Measurements from ENCODE around the gene EDC3.

DNA sequence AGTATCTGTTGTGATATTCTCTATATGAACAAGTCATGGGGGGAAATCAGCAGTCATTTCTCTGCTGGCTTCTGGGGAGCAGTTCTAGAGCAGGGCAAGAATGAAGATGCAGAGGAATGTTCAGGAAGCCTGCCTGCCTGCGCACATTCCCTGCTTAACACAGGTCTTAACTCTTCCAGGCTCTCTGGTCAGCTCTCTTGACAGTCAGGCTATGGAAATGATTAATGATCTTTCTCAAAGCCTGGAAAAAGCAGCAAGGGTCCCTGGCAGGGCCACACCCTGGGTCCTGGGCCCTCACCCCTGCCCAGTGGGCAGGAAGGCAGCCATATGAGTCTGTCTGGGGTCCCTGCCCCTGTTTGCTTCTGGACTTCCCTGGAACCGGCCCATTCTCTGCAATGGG is 111.6 kb downstream of the EDC3 start:
- TF ChIP-seq NFE2L2 (IDR thresholded peaks at IDR 0.05; ENCODE audit: low read depth, low read length), result no peak
- TF ChIP-seq, protein P1, sequence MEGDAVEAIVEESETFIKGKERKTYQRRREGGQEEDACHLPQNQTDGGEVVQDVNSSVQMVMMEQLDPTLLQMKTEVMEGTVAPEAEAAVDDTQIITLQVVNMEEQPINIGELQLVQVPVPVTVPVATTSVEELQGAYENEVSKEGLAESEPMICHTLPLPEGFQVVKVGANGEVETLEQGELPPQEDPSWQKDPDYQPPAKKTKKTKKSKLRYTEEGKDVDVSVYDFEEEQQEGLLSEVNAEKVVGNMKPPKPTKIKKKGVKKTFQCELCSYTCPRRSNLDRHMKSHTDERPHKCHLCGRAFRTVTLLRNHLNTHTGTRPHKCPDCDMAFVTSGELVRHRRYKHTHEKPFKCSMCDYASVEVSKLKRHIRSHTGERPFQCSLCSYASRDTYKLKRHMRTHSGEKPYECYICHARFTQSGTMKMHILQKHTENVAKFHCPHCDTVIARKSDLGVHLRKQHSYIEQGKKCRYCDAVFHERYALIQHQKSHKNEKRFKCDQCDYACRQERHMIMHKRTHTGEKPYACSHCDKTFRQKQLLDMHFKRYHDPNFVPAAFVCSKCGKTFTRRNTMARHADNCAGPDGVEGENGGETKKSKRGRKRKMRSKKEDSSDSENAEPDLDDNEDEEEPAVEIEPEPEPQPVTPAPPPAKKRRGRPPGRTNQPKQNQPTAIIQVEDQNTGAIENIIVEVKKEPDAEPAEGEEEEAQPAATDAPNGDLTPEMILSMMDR (conservative IDR thresholded peaks at IDR 0.05; ENCODE audit: low read depth, low read length), result no peak
- TF ChIP-seq, protein P2, sequence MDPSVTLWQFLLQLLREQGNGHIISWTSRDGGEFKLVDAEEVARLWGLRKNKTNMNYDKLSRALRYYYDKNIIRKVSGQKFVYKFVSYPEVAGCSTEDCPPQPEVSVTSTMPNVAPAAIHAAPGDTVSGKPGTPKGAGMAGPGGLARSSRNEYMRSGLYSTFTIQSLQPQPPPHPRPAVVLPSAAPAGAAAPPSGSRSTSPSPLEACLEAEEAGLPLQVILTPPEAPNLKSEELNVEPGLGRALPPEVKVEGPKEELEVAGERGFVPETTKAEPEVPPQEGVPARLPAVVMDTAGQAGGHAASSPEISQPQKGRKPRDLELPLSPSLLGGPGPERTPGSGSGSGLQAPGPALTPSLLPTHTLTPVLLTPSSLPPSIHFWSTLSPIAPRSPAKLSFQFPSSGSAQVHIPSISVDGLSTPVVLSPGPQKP (IDR thresholded peaks at IDR 0.05; ENCODE audit: borderline replicate concordance, low read depth, low read length), result no peak
- TF ChIP-seq MAFK (IDR thresholded peaks at IDR 0.05; ENCODE audit: low read depth, low read length), result no peak
- no peak for TF ChIP-seq POLR2A (IDR thresholded peaks at IDR 0.05; ENCODE audit: low read depth, low read length)
- no peak for TF ChIP-seq RAD21 (IDR thresholded peaks at IDR 0.05; ENCODE audit: low read length)
- TF ChIP-seq SMC3 (IDR thresholded peaks at IDR 0.05; ENCODE audit: low read depth, low read length), result no peak
- no peak for TF ChIP-seq MXI1 (IDR thresholded peaks at IDR 0.05; ENCODE audit: borderline replicate concordance, low read depth, low read length)
- no peak for TF ChIP-seq RCOR1 (IDR thresholded peaks at IDR 0.05; ENCODE audit: insufficient replicate concordance, low read length)
- no peak for TF ChIP-seq MAZ (IDR thresholded peaks at IDR 0.05; ENCODE audit: borderline replicate concordance, low read depth, low read length)
- no peak for TF ChIP-seq RFX5 (IDR thresholded peaks at IDR 0.05; ENCODE audit: low read depth, low read length)
- TF ChIP-seq BHLHE40 (IDR thresholded peaks at IDR 0.05; ENCODE audit: low read depth, low read length), result no peak

Measured in IMR-90 (cell line).